Thoracic aorta (tissue), 2 donors: ENCODE data around the gene ATP11C. TPM values are rescaled to one million over a fixed set of nuclear protein-coding genes. Genes with fewer than 3 reads are reported as not detected.

Source experiments
- ATAC-seq: fragments of 150-250 bp; one replicate; pipeline ENCODE4 v1.8.0; 2017; ENCODE audit warnings: low read depth; ENCODE audit not compliant: insufficient number of reproducible peaks, low FRiP score
- DNase-seq: peaks from one replicate; pipeline ENCODE4 v3.0.0-alpha.2; 2020; ENCODE audit warnings: low spot score
- H3K27ac ChIP-seq, 2 donors: fragments of 200-600 bp; sonication (generic); 1 replicate in 1 of 2; 2 replicates in 1 of 2; pipeline ENCODE4 v1.5.1; 2016; ENCODE audit warnings: mild to moderate bottlenecking in 2 of 2, moderate library complexity in 2 of 2
- H3K27me3 ChIP-seq: fragments of 200-600 bp; sonication (generic); replicated peaks from 2 replicates; pipeline ENCODE4 v1.6.0; 2016; ENCODE audit warnings: mild to moderate bottlenecking; ENCODE audit not compliant: insufficient read depth
- H3K36me3 ChIP-seq: fragments of 200-600 bp; sonication (generic); one replicate; pipeline ENCODE4 v1.5.1; 2016
- H3K4me1 ChIP-seq, 2 donors: fragments of 200-600 bp; sonication (generic); 1 replicate in 1 of 2; 2 replicates in 1 of 2; pipeline versions ENCODE4 v1.5.1 to v1.6.0; 2016; ENCODE audit warnings: low read depth in 2 of 2, mild to moderate bottlenecking in 1 of 2; ENCODE audit not compliant: control insufficient read depth in 1 of 2
- H3K4me3 ChIP-seq: fragments of 200-600 bp; sonication (generic); 2 replicates; pipeline ENCODE4 v1.5.1; 2016; ENCODE audit warnings: mild to moderate bottlenecking
- H3K9me3 ChIP-seq: fragments of 200-600 bp; sonication (generic); 2 replicates; pipeline ENCODE4 v1.5.1; 2016
- CTCF ChIP-seq: fragments of 200-600 bp; sonication (generic); IDR thresholded peaks from one replicate; pipeline ENCODE4 v1.5.1; 2019; ENCODE audit warnings: antibody characterized with exemption
- total RNA-seq, 2 donors: library from RNA; depleted of rRNA; stranded (reverse); fragments of >200 nt; gene quantifications; one replicate each; pipeline versions ENCODE4 v1.1.0 to v1.2.3, GENCODE V29; 2016

The ATP11C gene
- total RNA-seq, 2 donors from 2014 or later, result 26.7 to 62.4 TPM

- Histone ChIP-seq H3K9me3 (no peaks in the 10 kb centered on the region), H3K36me3 (no peaks in the 10 kb centered on the region), H3K27me3 (no peaks in the 10 kb centered on the region), H3K27ac (peak overlapping the region in 1 of 2 donors; percentile 72), H3K4me3 (no peak overlapping the region), H3K4me1 (peaks cover 4 to 10% of the 10 kb centered on the region in 2 donors)
- ATAC-seq, result peak; percentile 43
- no peak for TF ChIP-seq CTCF
- no peak for DNase-seq
Measured at GRCh38 chrX:139881572-139881971, 51.3 kb downstream of the ATP11C start.

GRCh38 chrX:139881130-139881529 lies 51.7 kb downstream of the ATP11C start:
- H3K27me3 ChIP-seq, result no peaks in the 10 kb centered on the region
- no peak overlapping the region for H3K4me3 ChIP-seq
- H3K36me3 ChIP-seq, result no peaks in the 10 kb centered on the region
- peaks cover 4 to 10% of the 10 kb centered on the region in 2 donors for H3K4me1 ChIP-seq
- no peak for TF ChIP-seq CTCF
- no peaks in the 10 kb centered on the region for H3K9me3 ChIP-seq
- peak overlapping the region; percentile 53 to 72 for H3K27ac ChIP-seq
- no peak for DNase-seq
- ATAC-seq, result no peak

- Histone ChIP-seq H3K9me3 (no peaks in the 10 kb centered on the region), H3K27ac (no peak overlapping the region), H3K36me3 (no peaks in the 10 kb centered on the region), H3K4me1 (peaks cover 4 to 10% of the 10 kb centered on the region in 2 donors), H3K4me3 (no peak overlapping the region), H3K27me3 (no peaks in the 10 kb centered on the region)
- TF ChIP-seq CTCF, result no peak
- ATAC-seq (no peak), DNase-seq (no peak)
Measured at GRCh38 chrX:139877710-139878414, 55.0 kb downstream of the ATP11C start.

- Histone ChIP-seq H3K27ac (no peak overlapping the region), H3K4me1 (peaks cover under 1 to 4% of the 10 kb centered on the region in 2 donors), H3K9me3 (no peaks in the 10 kb centered on the region), H3K36me3 (no peaks in the 10 kb centered on the region), H3K4me3 (no peak overlapping the region), H3K27me3 (no peaks in the 10 kb centered on the region)
- no peak for TF ChIP-seq CTCF
- DNase-seq (no peak), ATAC-seq (no peak)
Measured at GRCh38 chrX:139875841-139876240, 57.0 kb downstream of the ATP11C start.

- H3K36me3 ChIP-seq, result no peaks in the 10 kb centered on the region
- DNase-seq (no peak), ATAC-seq (no peak)
- no peaks in the 10 kb centered on the region for H3K4me1 ChIP-seq
- no peak for TF ChIP-seq CTCF
- no peak overlapping the region for H3K27ac ChIP-seq
- no peaks in the 10 kb centered on the region for H3K27me3 ChIP-seq
- H3K4me3 ChIP-seq, result no peak overlapping the region
- no peaks in the 10 kb centered on the region for H3K9me3 ChIP-seq
Measured at GRCh38 chrX:139869796-139870195, 63.1 kb downstream of the ATP11C start.
